Fibroblast of lung (primary cell): ENCODE results near the gene ODAD4.

Source experiments
- CTCF ChIP-seq, 2 donors: IDR thresholded peaks in 1 of 2; conservative IDR thresholded peaks in 1 of 2; 1 replicate in 1 of 2; 2 replicates in 1 of 2; pipeline ENCODE4 v1.5.1; 2011 to 2012; ENCODE audit warnings: low read length in 2 of 2, control low read depth in 1 of 2, inconsistent platforms in 1 of 2, low read depth in 1 of 2, mild to moderate bottlenecking in 1 of 2
- EZH2 ChIP-seq: IDR thresholded peaks from 2 replicates; pipeline ENCODE4 v1.5.1; 2012; ENCODE audit warnings: low read length, control low read depth, mild to moderate bottlenecking; ENCODE audit errors: missing control alignments

- no peak for TF ChIP-seq CTCF (conservative IDR thresholded peaks at IDR 0.05 in 1 of 2, IDR thresholded peaks at IDR 0.05 in 1 of 2; ENCODE audit: low read depth in 1 of 2, low read length in 2 of 2)
- no peak for TF ChIP-seq EZH2
Measured at GRCh38 chr17:41932816-41933389, 2.5 kb downstream of the ODAD4 start.
